NCI-H1092 (cell line): Measurements from ENCODE around the gene LRRFIP2.

Experiments
- DNase-seq: peaks from one replicate; lab custom pipeline; 2025; lab: John Stamatoyannopoulos, UW

LRRFIP2 gene

DNA sequence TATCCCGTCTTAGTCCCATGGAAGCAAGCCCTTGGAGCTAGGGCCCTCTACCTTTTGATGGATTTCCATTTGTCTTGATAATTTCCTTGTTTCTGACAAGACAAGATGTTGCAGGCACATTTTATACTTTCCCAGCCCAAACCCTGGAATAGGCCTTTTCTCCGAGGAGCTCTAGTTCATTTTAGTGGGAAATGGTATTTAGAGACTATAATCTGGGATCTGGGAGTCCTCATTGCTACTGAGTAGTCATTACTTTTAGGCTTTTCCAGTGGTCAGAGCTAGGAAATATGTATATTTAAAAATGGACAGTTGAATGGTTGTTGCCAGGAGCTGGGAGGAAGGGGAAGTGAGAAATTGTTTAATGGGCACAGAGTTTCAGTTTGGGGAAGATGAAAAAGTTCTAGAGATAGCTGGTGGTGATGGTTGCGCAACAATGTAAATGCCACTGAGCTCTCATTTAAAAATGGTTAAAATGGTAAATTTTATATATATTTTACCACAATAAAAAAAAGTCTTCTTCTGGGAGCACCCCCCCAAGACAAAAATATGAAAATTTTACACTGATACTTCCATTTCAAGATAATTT, 149.5 kb downstream of the LRRFIP2 start:
- DNase-seq: no peak

GRCh38 chr3:37024092-37024491, 150.3 kb downstream of the LRRFIP2 start:
- no peak for DNase-seq

DNA sequence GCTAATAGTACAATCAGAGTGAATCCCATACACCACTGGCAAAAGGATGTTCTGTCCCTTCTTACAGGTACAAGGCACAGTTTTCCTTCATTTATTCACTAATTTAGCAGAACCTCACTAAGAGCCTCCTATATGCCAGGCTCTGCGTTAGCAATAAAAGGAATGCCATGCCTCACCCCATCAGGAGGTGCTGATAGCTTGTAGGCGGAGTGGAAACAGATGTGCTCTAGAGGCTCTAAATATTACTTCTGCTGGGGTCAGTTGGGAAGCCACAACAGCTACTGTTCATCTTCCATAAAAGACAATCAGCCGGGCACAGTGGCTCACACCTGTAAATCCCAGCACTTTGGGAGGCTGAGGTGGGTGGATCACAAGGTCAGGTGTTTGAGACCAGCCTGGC, 156.7 kb downstream of the LRRFIP2 start:
- no peak for DNase-seq

DNA sequence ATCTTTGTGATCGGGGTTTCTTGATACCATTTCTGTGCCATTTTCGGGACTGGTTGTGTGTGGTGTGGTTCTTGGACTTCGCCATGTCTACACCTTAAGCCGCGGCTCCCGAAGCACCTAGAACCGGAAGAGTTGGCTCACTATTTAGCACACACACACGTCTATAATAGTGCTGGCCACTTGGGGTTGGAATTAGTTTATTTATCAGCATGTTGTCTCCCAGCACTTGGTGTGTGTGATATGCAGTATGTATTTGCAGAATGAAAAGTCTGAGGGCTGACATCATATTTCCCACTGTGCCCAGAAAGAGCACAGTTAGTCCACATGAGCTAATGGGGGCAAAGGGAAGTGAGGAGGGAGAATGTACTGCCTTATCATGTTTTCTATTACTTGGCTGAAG, 157.5 kb downstream of the LRRFIP2 start:
- no peak for DNase-seq

DNA sequence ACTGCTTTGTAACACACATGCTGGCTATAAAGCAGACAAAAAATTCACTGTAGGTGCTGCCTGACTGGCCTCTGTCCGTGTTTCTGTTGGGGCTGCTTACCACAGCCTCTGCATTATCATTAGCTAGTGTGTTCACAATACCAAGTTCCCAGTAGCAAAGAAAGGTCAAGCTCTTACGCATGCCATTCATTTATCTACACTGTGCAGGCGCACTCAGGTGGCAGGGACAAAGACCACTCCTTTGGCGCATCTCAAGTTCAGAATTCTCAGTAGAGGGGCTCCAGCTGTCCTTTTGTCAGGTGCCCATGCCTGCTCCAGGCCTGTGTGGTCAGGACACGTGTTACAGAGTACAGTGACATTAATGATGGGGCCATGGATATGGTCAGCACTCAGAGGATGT, 158.7 kb downstream of the LRRFIP2 start:
- no peak for DNase-seq

DNA sequence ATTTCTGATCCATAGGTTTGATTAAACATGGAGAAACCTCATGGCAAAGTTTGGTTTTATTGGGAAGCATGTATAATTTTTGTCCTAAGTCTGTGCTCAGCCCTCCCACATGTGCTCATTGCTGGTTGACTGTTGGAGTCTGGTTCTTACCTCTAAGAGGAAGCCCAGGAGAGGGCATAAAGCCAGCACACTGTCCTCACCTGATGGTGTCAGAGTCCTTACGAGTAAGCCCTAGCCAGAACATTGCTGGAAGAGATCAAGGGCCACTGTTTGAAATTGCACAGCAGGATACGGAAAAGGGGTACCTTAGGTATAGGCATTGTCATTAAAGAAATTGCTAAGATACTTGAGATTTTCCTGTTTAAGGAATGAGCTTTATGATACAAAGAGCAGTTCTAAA, 159.8 kb downstream of the LRRFIP2 start:
- DNase-seq: no peak
